HG03469 (cell line): ENCODE results near the gene TMEM18.

Source experiments
- ATAC-seq: cut with Tn5 transposase; IDR thresholded peaks from one replicate; pipeline ENCODE4 v1.9.1; 2021; ENCODE audit warnings: mild to moderate bottlenecking, moderate library complexity, moderate number of reproducible peaks; ENCODE audit not compliant: unreplicated experiment

Gene TMEM18

GRCh38 chr2:673615-674320, 3.4 kb downstream of the TMEM18 start:
- no peak for ATAC-seq

DNA sequence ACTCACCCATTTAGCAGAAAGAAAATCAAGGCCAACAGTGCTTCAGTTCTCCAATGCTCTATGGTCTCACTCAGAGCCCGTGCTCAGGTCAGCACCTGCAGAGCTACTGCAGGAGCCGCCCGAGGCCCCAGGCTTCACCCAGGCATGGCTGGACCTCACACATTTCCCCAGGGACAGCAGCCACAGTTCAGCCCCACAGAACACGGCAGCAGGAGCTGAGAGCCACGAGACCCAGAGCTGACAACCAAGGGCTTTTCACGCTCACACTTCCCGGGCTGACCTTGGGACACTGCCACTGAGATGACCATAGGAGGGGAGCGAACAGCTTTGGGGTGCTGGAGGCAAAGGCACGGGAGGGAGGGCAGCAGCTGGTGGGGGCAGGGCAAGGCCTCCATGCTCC, 4.2 kb downstream of the TMEM18 start:
- no peak for ATAC-seq

- ATAC-seq, result no peak
Measured at GRCh38 chr2:672606-672905, 4.7 kb downstream of the TMEM18 start.

GRCh38 chr2:671787-672605, 5.2 kb downstream of the TMEM18 start:
- no peak for ATAC-seq

DNA sequence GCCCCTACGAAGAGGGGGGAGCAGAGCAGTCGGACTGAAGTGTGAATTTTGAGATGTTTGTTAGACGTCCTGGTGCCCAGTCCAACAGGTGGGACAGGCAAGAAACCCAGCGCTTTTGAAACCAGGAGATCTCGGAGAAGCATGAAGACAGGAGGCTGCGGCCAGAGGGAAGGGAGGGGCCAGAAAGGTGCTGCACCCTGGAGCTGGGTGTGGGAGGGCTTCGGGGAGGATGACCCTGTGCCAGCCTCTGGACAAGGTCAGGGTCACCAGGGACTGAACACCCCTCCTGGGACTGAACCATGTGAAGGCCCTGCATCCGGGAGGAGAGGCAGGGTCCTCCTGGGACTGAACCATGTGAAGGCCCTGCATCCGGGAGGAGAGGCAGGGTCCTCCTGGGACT, 6.1 kb downstream of the TMEM18 start:
- ATAC-seq, result no peak

DNA sequence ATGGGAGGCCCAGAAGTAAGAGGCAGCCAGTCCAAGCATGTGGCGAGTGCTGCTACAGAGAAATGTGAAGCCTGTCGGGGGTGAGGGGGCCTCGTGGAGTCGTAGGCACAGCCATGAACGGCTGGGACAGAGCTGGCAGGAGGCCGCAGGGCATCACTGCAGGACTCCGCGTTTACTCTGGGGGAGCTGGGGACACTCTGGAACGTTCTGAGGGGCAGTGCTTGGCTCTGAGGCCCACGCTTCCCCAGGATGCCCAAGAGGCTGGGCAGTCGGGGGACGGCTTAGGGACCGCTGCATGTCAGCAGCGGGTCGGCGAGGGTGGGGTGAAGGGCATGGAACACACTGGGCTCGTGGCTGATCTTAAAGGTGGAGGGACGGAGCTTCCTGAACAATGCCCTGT, 6.6 kb downstream of the TMEM18 start:
- no peak for ATAC-seq

DNA sequence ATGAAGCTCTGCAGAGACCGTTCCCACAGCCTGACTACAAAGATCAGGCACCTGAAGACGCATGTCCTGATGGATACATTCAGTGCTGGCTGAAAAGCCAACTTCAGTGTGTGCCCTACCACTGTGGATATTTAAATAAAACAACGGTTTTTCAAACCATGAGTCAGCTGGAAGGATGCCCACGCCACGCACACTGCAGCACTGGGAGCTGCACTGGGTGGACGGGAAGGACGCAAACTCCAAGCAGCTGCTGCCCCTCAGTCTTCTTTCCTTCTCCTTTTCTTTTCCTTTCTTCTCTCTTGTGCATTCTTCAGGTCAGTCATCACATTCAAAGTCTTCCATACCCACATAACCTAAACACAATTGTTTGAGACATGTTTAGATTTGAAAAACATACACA, 7.9 kb downstream of the TMEM18 start:
- no peak for ATAC-seq

DNA sequence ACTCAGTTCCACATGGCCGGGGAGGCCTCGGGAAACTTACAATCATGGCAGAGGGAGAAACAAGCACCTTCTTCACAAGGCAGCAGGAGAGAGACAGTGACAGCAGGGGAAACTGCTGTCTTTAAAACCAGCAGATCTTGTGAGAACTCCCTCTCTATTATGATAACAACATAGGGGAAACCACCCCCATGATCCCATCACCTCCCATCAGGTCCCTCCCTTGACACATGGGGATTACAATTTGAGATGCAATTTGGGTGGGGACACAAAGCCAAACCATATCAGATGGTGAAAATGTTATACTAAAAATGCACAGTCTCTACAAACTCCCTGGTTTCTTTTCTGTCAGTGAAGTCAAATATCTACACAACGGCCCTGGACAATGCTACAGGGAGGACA, 9.2 kb downstream of the TMEM18 start:
- ATAC-seq, result no peak

DNA sequence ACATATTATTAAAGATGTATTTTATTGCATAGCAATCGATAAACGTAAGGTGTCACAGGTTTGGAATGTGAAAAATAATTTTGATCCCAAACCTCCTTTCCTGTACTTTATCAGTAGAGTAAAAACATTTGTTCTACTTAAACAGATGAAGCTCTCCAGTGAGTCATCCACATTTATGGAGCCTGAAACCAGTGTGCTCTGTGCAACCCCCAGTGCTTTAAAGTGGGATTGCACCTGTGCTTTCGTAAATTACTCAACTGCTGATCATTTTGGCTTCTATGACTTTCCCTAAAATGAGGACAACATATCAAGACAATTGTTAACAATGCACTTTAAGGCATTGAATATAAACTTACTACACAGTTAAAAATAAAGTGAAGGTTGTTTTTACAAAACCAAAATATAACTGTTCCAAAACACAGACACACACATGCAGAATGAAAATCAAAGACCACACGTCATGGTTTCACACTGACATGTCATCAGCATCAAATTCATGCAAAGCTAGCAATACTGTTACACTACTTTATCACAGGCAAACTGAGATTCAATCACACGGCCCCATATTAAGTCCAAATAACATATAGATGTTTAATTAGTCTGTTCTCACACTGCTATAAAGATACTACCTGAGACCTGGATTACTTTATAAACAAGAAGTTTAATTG, 9.7 kb downstream of the TMEM18 start:
- peak; percentile 58 for ATAC-seq

- ATAC-seq, result no peak
Measured at GRCh38 chr2:666441-666840, 10.8 kb downstream of the TMEM18 start.

DNA sequence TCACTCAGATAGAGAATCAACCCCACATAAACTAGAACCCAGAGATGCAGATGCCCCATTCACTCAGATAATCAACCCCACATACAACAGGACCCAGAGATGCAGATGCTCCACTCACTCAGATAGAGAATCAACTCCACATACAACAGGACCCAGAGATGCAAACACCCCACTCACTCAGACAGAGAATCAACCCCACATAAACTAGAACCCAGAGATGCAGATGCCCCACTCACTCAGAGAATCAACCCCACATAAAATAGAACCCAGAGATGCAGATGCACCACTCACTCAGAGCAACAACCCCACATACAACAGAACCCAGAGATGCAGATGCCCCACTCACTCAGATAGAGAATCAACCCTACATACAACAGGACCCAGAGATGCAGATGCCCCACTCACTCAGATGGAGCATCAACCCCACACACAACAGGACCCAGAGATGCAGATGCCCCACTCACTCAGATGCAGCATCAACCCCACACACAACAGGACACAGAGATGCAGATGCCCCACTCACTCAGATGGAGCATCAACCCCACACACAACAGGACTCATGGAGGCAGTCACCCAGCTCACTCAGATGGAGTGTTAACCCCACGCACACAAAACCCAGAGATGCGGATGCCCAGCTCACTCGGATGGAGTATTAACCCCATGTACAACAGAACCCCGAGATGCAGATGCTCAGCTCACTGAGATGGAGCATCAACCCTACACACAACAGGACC, 11.7 kb downstream of the TMEM18 start:
- no peak for ATAC-seq

GRCh38 chr2:664063-664462, 13.1 kb downstream of the TMEM18 start:
- no peak for ATAC-seq

DNA sequence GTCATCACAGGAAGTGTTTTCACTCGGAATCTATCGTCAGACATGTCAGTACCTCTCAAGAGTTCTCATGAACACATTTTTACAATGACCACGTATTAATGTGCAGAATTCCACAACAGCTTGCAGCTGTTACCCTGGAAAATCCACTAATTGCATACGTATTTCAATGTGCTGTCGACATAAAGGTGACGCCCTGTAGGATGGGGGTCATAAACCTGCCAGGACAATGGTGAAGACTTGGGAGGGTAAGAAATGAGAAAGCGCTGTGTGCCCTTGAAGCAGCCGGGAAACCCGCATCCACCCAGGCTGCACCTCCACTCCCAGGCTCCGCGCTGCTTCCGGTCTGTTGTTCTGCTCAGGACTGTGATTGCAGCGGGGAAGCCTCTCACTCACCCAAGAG, 14.0 kb downstream of the TMEM18 start:
- no peak for ATAC-seq

GRCh38 chr2:661360-661635, 15.9 kb downstream of the TMEM18 start:
- no peak for ATAC-seq

DNA sequence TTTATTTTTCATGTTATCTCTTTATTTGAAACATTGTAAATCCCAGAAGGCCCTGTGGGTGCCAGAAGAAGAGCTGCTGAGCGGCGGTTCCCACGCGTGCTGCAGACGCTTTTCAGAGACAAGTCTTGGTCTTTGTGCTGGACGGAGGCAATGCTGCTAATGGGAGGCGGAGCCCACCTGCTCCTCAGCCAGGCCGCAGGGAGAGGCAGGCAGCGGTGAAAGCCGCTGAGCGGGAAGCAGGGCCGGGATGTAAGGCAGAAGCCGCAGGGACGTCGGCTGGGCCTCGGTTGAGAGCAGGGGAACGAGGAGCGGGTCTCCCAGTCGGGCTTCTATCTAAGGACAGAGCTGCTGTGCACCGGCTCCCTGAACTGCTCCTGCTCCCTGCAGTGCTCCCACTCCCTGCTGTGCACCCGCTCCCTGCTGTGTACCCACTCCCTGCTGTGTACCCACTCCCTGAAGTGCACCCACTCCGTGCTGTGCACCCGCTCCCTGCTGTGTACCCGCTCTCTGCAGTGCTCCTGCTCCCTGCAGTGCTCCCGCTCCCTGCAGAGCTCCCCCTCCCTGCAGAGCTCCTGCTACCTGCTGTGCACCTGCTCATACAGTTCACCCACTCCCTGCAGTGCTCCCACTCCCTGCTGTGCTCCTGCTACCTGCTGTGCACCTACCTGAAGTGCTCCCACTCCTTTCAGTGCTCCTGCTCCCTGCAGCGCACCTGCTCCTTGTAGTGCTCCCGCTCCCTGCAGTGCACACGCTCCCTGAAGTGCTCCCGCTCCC, 16.4 kb downstream of the TMEM18 start:
- no peak for ATAC-seq

- ATAC-seq, result no peak
Measured at GRCh38 chr2:660029-660428, 17.2 kb downstream of the TMEM18 start.

DNA sequence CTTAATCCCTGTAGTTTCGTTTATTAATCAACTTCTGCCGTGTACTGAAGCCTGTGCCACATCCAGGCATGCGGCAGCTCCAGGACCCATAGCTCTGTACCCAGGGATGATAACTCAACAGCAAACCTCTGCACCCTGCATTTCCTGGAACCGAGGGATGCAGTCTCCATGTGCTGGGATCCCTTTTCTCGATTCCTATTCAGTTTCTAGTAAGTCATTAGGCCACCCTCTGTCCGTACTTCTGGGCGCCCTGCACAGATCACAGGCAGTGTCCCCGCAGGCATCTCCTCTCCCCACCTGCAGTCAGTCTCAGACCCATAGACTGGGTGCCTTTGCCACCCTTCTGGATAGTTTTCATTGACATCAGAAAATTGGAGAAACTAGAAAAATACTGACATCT, 18.8 kb downstream of the TMEM18 start:
- no peak for ATAC-seq

- ATAC-seq, result no peak
Measured at GRCh38 chr2:657766-658165, 19.4 kb downstream of the TMEM18 start.

DNA sequence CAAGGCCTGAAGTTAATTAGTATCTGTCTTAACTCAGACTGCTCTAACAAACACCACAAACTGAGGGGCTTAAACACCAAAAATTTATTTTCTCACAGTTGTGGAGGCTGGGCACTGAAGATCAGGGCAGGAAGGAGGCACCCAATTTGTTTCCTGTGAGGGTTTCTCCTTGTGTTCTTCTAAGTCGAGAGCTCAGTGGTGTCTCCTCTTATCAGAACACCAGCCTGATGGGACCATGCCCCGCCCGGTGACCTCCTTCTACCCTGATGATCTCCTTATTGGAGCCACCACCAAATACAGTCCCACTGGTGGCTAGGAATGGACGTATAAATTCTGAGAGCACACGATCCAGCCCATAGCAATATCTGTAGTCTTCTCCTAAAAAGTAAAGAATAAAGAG, 20.5 kb downstream of the TMEM18 start:
- ATAC-seq, result no peak

DNA sequence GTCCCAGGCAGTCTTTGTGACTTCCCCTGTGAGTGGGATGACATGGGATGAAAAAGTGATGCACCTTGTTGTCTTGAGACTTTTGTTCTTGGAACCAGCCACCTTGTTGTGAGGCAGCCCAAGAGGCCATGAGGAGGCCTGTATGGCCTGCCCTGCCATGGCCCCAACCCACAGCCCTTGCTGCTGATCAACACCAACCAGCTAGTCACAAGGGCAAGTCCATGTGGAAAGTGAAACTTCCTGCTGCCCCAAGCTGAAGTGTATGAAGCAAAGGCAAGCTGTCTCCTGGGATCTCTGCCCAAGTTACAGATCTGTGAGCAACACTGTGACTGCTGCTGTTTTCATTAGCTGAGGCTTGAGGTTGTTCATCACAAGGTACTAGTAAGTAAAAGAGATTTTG, 21.6 kb downstream of the TMEM18 start:
- peak; percentile 43 for ATAC-seq

DNA sequence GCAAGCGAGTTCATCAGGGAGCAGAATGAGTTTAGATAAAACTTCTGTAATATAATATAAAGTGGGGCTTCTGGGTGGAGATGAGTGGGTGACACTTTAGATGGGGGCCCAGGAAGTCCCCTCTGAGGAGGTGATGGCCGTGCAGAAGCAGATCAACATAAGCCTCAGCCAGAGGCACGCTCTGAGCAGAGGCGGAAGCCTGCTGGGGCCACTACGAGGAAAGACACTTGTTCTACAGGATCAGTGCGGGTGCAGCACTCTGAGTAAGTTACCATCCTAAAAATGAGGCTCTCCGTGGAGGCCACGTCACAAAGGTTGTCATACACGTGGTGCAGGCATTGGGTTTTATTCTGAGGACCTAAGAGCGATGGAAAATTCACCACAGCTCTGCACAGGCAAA, 22.3 kb downstream of the TMEM18 start:
- ATAC-seq, result no peak
